Hippocampal formation (tissue), 2 donors: ENCODE data around the gene FNDC1.
"Not testable (repeated sequence)": the region's sequence is repeated elsewhere in the genome, so short reads cannot be mapped to it uniquely, and the experiment has no call there.

Source experiments
- DNase-seq, 2 donors: peaks; one replicate each; lab custom pipeline; 2025; lab: John Stamatoyannopoulos, UW

Gene FNDC1

GRCh38 chr6:159169193-159169555 is at the start of gene FNDC1:
TSS of gene FNDC1 (plus strand) at chr6:159169400. CDS start at chr6:159169597, 197 bp downstream.
- no peak for DNase-seq

- no peak for DNase-seq
Observed at GRCh38 chr6:159119791-159120190, 49.4 kb upstream of the FNDC1 start.

GRCh38 chr6:159121486-159121885 is 47.7 kb upstream of the FNDC1 start:
- DNase-seq = no peak

- no peak for DNase-seq
Observed at GRCh38 chr6:159122453-159122852, 46.7 kb upstream of the FNDC1 start.

GRCh38 chr6:159123831-159124230 is 45.4 kb upstream of the FNDC1 start:
- DNase-seq = not testable (repeated sequence)

- no peak for DNase-seq
Observed at GRCh38 chr6:159125014-159125609, 44.1 kb upstream of the FNDC1 start.

GRCh38 chr6:159125951-159126352 is 43.2 kb upstream of the FNDC1 start:
- peak; percentile 87 to 88 for DNase-seq

- DNase-seq = no peak
Observed at GRCh38 chr6:159126590-159126989, 42.6 kb upstream of the FNDC1 start.

- no peak for DNase-seq
Observed at GRCh38 chr6:159127701-159128100, 41.5 kb upstream of the FNDC1 start.

- no peak for DNase-seq
Observed at GRCh38 chr6:159128978-159129377, 40.2 kb upstream of the FNDC1 start.

- no peak for DNase-seq
Observed at GRCh38 chr6:159130846-159131245, 38.4 kb upstream of the FNDC1 start.

- DNase-seq = no peak
Observed at GRCh38 chr6:159131709-159132108, 37.5 kb upstream of the FNDC1 start.

- DNase-seq = no peak
Observed at GRCh38 chr6:159132664-159133063, 36.5 kb upstream of the FNDC1 start.

GRCh38 chr6:159134701-159135364 is 34.4 kb upstream of the FNDC1 start:
- DNase-seq = peak; percentile 62 to 70

GRCh38 chr6:159137676-159138075 is 31.5 kb upstream of the FNDC1 start:
- DNase-seq = no peak

GRCh38 chr6:159142531-159142930 is 26.7 kb upstream of the FNDC1 start:
- no peak for DNase-seq

- DNase-seq = no peak
Observed at GRCh38 chr6:159148641-159149040, 20.6 kb upstream of the FNDC1 start.

GRCh38 chr6:159149641-159150040 is 19.6 kb upstream of the FNDC1 start:
- DNase-seq = no peak

- peak in 1 of 2 donors; percentile 3 for DNase-seq
Observed at GRCh38 chr6:159151266-159151855, 17.8 kb upstream of the FNDC1 start.

GRCh38 chr6:159152041-159152440 is 17.2 kb upstream of the FNDC1 start:
- no peak for DNase-seq

- DNase-seq = no peak
Observed at GRCh38 chr6:159152782-159153181, 16.4 kb upstream of the FNDC1 start.

GRCh38 chr6:159155679-159156078 is 13.5 kb upstream of the FNDC1 start:
- no peak for DNase-seq

GRCh38 chr6:159156089-159156488 is 13.1 kb upstream of the FNDC1 start:
- DNase-seq = no peak
